Fibroblast of lung (primary cell): ENCODE measurements around the gene PCED1A. TPM values are rescaled to one million over a fixed set of nuclear protein-coding genes. Genes with fewer than 3 reads are reported as not detected.
A peak's percentile ranks its signal among the peaks of the same experiment; 100 is the strongest.

Experiments
- DNase-seq, 2 donors: peaks; one replicate each; pipeline versions ENCODE4 v3.0.0 to v3.0.0-alpha.2; 2010; ENCODE audit warnings: low read depth in 2 of 2
- H2AFZ ChIP-seq: 2 replicates; pipeline ENCODE4 v1.5.1; 2012; ENCODE audit warnings: low read length, control low read depth, inconsistent platforms
- H3K27ac ChIP-seq: 2 replicates; pipeline ENCODE4 v1.5.1; 2011; ENCODE audit warnings: low read length, control low read depth; ENCODE audit not compliant: insufficient read depth
- H3K27me3 ChIP-seq: 2 replicates; pipeline ENCODE4 v1.5.1; 2011; ENCODE audit warnings: mild to moderate bottlenecking, low read length; ENCODE audit not compliant: control insufficient read depth, insufficient read depth
- H3K36me3 ChIP-seq: 2 replicates; pipeline ENCODE4 v1.5.1; 2011; ENCODE audit warnings: low read length; ENCODE audit not compliant: control insufficient read depth, insufficient read depth
- H3K4me1 ChIP-seq: 2 replicates; pipeline ENCODE4 v1.5.1; 2011; ENCODE audit warnings: low read length; ENCODE audit not compliant: control insufficient read depth, insufficient read depth; ENCODE audit errors: extremely low read depth
- H3K4me2 ChIP-seq: 2 replicates; pipeline ENCODE4 v1.5.1; 2011; ENCODE audit warnings: low read length, control low read depth; ENCODE audit not compliant: insufficient read depth; ENCODE audit errors: extremely low read depth
- H3K4me3 ChIP-seq, 4 experiments: fragments of 200-600 bp in 1 of 4; sonication (generic) in 1 of 4; replicated peaks in 1 of 4; 2 replicates each; pipeline ENCODE4 v1.5.1; 2011 to 2016; ENCODE audit warnings: low read length in 4 of 4, low read depth in 3 of 4, mild to moderate bottlenecking in 3 of 4, control low read depth in 2 of 4, inconsistent platforms in 1 of 4, mixed read lengths in 1 of 4; ENCODE audit not compliant: insufficient read depth in 1 of 4; ENCODE audit errors: control extremely low read depth in 1 of 4
- H3K79me2 ChIP-seq: 2 replicates; pipeline ENCODE4 v1.5.1; 2012; ENCODE audit warnings: mild to moderate bottlenecking, low read length, inconsistent platforms; ENCODE audit not compliant: control insufficient read depth, insufficient read depth
- H3K9ac ChIP-seq: 2 replicates; pipeline ENCODE4 v1.5.1; 2011; ENCODE audit warnings: mild to moderate bottlenecking, low read length, control low read depth; ENCODE audit not compliant: insufficient read depth
- H3K9me3 ChIP-seq: 2 replicates; pipeline ENCODE4 v1.5.1; 2012; ENCODE audit warnings: low read depth, low read length; ENCODE audit not compliant: control insufficient read depth, insufficient read depth
- H4K20me1 ChIP-seq: 2 replicates; pipeline ENCODE4 v1.5.1; 2011; ENCODE audit warnings: low read length; ENCODE audit not compliant: control insufficient read depth, insufficient read depth; ENCODE audit errors: extremely low read depth
- CTCF ChIP-seq, 2 donors: IDR thresholded peaks in 1 of 2; conservative IDR thresholded peaks in 1 of 2; 1 replicate in 1 of 2; 2 replicates in 1 of 2; pipeline ENCODE4 v1.5.1; 2011 to 2012; ENCODE audit warnings: low read length in 2 of 2, control low read depth in 1 of 2, inconsistent platforms in 1 of 2, low read depth in 1 of 2, mild to moderate bottlenecking in 1 of 2
- EZH2 ChIP-seq: IDR thresholded peaks from 2 replicates; pipeline ENCODE4 v1.5.1; 2012; ENCODE audit warnings: low read length, control low read depth, mild to moderate bottlenecking; ENCODE audit errors: missing control alignments
- polyA plus RNA-seq, 2 donors: library from polyadenylated mRNA; depleted of rRNA in 1 of 2; stranded (reverse) in 1 of 2; unstranded in 1 of 2; fragments of >200 nt; gene quantifications; 2 replicates each; pipeline ENCODE4 v1.2.1, GENCODE V29; 2011 to 2012; ENCODE audit warnings: missing spikeins in 1 of 2
- total RNA-seq: library from RNA; depleted of rRNA; stranded (reverse); fragments of >200 nt; gene quantifications from 2 replicates; pipeline ENCODE4 v1.2.1, GENCODE V29; 2014

The PCED1A gene
- total and polyA plus RNA-seq, 2 donors (not counting 1 experiment from before 2014, with no cell fraction given), result 16.4 to 26.4 TPM

DNA sequence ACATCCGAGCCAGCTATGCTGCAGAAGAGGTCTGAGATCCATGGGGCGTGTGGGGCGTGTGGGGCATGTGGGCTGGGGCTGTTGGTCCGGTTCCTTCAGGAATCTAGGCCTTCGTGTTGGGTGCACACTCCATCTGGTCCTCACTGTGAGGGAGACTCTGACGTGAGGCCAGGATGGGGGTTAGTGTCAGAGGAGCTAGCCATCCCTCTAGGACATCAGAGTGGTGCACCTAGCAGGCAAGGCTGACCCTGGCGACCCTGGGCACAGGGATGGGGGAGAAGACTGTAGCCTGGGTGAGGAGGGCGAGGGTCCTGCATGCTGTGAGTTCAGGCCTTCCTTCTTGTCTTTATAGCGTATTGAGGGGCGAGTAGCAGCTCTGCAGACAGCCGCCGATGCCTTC, 24.2 kb upstream of the PCED1A start:
- H3K9me3 ChIP-seq, result no peaks in the 10 kb centered on the region
- DNase-seq, result no peak
- H3K4me3 ChIP-seq, result no peak overlapping the region
- no peaks in the 10 kb centered on the region for H3K27me3 ChIP-seq
- H2AFZ ChIP-seq, result no peak overlapping the region
- no peak overlapping the region for H3K4me2 ChIP-seq
- H3K79me2 ChIP-seq, result no peaks in the 10 kb centered on the region
- no peaks in the 10 kb centered on the region for H4K20me1 ChIP-seq
- H3K36me3 ChIP-seq, result peaks cover 19% of the 10 kb centered on the region
- no peaks in the 10 kb centered on the region for H3K4me1 ChIP-seq
- H3K27ac ChIP-seq, result no peak overlapping the region
- no peak for TF ChIP-seq EZH2
- no peak for TF ChIP-seq CTCF (conservative IDR thresholded peaks at IDR 0.05 in 1 of 2, IDR thresholded peaks at IDR 0.05 in 1 of 2; ENCODE audit: low read depth in 1 of 2, low read length in 2 of 2)
- H3K9ac ChIP-seq, result no peak overlapping the region

DNA sequence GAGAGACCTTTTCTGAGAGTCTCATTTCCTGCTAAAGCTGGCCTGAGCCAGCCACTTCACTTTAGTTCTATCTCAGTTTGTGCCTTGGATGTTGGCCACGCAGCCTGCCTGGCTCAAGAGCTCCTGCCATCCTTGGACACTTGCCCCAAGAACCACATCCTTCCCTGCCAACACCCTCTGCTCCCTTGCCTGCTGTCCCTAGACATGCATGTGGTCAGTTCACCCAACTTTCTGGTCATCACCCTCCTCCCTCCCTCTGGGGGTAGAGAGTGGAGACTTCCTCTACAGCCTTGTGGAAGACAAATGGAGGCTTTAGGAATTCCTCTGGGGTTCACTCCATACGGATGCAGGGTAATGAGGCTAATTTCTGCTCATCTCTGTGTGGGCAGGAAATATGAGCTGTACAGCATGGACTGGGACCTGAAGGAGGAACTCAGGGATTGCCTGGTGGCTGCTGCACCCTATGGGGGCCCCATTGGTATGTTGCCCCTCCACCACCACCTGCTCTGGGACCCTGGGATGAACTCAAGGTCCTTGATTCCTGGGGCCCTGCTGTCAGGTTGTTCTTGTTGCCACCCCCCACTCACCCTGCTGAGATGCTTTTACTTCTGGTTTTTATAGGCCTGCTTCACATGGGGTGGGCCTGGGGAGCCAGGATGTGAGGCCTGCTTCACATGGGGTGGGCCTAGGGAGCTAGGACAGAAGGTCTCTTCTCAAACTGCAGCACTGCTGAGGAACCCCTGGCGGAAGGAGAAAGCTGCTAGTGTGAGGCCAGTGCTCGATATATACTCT, 19.1 kb upstream of the PCED1A start:
- no peak for TF ChIP-seq CTCF (conservative IDR thresholded peaks at IDR 0.05 in 1 of 2, IDR thresholded peaks at IDR 0.05 in 1 of 2; ENCODE audit: low read depth in 1 of 2, low read length in 2 of 2)
- TF ChIP-seq EZH2, result no peak
- H3K4me2 ChIP-seq, result peak overlapping the region; percentile 25

GRCh38 chr20:2858591-2858990, 18.1 kb upstream of the PCED1A start:
- no peak overlapping the region for H3K27ac ChIP-seq
- no peak for DNase-seq

More for the DNA sequence above, 19.1 kb upstream of the PCED1A start:
- peak; percentile 49 for DNase-seq
- Histone ChIP-seq H4K20me1 (no peaks in the 10 kb centered on the region), H2AFZ (no peak overlapping the region), H3K4me1 (peaks cover 6% of the 10 kb centered on the region), H3K9me3 (no peaks in the 10 kb centered on the region), H3K9ac (no peak overlapping the region), H3K4me3 (no peak overlapping the region), H3K27ac (no peak overlapping the region), H3K36me3 (peaks cover 16% of the 10 kb centered on the region), H3K79me2 (no peaks in the 10 kb centered on the region), H3K27me3 (no peaks in the 10 kb centered on the region)

More at GRCh38 chr20:2858591-2858990, 18.1 kb upstream of the PCED1A start:
- Histone ChIP-seq H3K4me3 (no peak overlapping the region), H3K27me3 (no peaks in the 10 kb centered on the region), H3K9me3 (no peaks in the 10 kb centered on the region), H3K36me3 (peaks cover 13% of the 10 kb centered on the region), H3K4me1 (peaks cover 6% of the 10 kb centered on the region), H3K79me2 (no peaks in the 10 kb centered on the region), H3K9ac (no peak overlapping the region), H2AFZ (no peak overlapping the region), H4K20me1 (no peaks in the 10 kb centered on the region), H3K4me2 (no peak overlapping the region)
- no peak for TF ChIP-seq CTCF (conservative IDR thresholded peaks at IDR 0.05 in 1 of 2, IDR thresholded peaks at IDR 0.05 in 1 of 2; ENCODE audit: low read depth in 1 of 2, low read length in 2 of 2)
- TF ChIP-seq EZH2, result no peak
